ENCODE data around the gene DHRSX. TPM values are rescaled to one million over a fixed set of nuclear protein-coding genes. Genes with fewer than 3 reads are reported as not detected.

The DHRSX gene
- total RNA-seq, 2 donors from 2014 or later: 36.5 to 45.4 TPM

DNA sequence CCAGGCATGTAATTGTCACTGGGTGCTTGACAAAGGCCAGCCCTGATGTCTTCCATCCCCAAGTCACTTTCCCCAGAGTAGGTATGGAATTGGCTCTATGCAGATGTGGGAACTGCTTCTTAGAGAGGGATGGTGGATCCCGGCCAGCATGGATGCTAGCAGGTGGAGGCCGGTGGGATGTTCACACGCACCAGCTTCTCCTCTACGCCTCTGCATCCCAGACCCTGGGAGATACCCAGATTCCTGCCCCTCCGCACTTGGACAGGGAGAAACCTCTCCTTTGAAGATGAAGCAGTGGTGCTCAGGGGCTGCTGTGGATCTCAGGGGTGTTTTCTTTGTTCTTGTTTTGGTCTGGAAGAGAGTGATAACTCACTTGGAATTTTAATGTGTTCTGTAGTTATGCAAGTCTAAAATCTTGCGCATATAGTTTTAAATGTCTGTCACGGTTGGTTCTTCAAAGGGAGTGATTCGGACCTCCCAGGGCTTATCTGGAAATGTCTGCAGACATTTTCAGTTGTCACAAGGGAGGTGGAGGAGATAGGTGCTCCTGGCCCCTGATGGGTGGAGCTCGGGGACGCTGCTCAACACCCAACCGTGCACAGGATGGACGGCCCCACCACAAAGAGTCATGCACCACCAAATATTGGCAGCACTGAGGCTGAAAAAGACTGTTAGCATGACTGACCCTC, 308.0 kb downstream of the DHRSX start:
- Mint-ChIP-seq H3K4me3 (no peak overlapping the region), H3K9me3 (peaks cover 11% of the 10 kb centered on the region), H3K27me3 (ENCODE audit: insufficient read depth) (no peaks in the 10 kb centered on the region), H3K36me3 (ENCODE audit: low read depth) (peaks cover 7% of the 10 kb centered on the region), H3K4me1 (peaks cover 19% of the 10 kb centered on the region), H3K27ac (no peak overlapping the region)
- WGBS, 2 experiments (ENCODE audit: insufficient coverage in 1 of 2, insufficient read length in 1 of 2): 81 to 83% methylated on average over 11 to 12 of the region's 12 CpGs
- Histone ChIP-seq H3K27me3 (ENCODE audit: control insufficient read depth, insufficient read depth, low read length, poor library complexity, severe bottlenecking) (no peaks in the 10 kb centered on the region), H3K36me3 (ENCODE audit: control insufficient read depth, insufficient read depth, low read length) (no peaks in the 10 kb centered on the region), H3K27ac (ENCODE audit: low read depth, low read length) (no peak overlapping the region), H3K4me3 (ENCODE audit: low read length) (no peak overlapping the region), H3K9ac (ENCODE audit: extremely low read depth, low read length, poor library complexity, severe bottlenecking) (no peak overlapping the region), H3K4me1 (ENCODE audit: control insufficient read depth, insufficient read depth, low read length) (no peaks in the 10 kb centered on the region), H3K9me3 (ENCODE audit: control insufficient read depth, low read length) (no peaks in the 10 kb centered on the region)
- TF ChIP-seq, protein P1, sequence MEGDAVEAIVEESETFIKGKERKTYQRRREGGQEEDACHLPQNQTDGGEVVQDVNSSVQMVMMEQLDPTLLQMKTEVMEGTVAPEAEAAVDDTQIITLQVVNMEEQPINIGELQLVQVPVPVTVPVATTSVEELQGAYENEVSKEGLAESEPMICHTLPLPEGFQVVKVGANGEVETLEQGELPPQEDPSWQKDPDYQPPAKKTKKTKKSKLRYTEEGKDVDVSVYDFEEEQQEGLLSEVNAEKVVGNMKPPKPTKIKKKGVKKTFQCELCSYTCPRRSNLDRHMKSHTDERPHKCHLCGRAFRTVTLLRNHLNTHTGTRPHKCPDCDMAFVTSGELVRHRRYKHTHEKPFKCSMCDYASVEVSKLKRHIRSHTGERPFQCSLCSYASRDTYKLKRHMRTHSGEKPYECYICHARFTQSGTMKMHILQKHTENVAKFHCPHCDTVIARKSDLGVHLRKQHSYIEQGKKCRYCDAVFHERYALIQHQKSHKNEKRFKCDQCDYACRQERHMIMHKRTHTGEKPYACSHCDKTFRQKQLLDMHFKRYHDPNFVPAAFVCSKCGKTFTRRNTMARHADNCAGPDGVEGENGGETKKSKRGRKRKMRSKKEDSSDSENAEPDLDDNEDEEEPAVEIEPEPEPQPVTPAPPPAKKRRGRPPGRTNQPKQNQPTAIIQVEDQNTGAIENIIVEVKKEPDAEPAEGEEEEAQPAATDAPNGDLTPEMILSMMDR (conservative IDR thresholded peaks at IDR 0.05): no peak
- DNase-seq: peak; percentile 57

DNA sequence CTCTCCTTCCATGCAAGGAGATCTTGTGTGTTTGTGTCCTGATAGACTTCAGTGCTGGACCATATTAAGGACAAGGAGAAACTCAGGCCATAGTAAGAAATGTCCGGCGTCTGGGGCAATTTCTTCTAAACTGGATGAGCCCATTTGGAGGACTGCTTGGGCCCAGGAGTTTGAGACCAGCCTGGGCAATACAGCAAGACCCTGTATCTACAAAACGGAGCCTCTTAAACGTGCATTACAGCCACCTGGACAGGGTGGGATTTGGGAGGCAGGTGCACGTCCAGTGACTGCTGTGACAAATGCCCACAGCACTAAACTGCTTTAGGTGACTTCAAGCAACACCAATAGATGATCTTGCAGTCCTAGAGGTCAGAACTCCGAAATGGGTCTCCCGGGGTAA, 311.9 kb downstream of the DHRSX start:
- peak overlapping the region; percentile 49 for H3K4me3 Mint-ChIP-seq
- WGBS, 2 experiments (ENCODE audit: insufficient coverage in 1 of 2, insufficient read length in 1 of 2): 86 to 88% methylated on average over 4 to 7 of the region's 7 CpGs
- no peaks in the 10 kb centered on the region for H3K4me1 ChIP-seq (ENCODE audit: control insufficient read depth, insufficient read depth, low read length)
- DNase-seq: no peak
- no peak overlapping the region for H3K27ac Mint-ChIP-seq
- TF ChIP-seq, protein P1 (conservative IDR thresholded peaks at IDR 0.05): no peak
- peaks cover 14% of the 10 kb centered on the region for H3K9me3 ChIP-seq (ENCODE audit: control insufficient read depth, low read length)
- no peak overlapping the region for H3K27ac ChIP-seq (ENCODE audit: low read depth, low read length)
- peak overlapping the region; percentile 66 for H3K4me3 ChIP-seq (ENCODE audit: low read length)
- no peak overlapping the region for H3K9ac ChIP-seq (ENCODE audit: extremely low read depth, low read length, poor library complexity, severe bottlenecking)
- no peaks in the 10 kb centered on the region for H3K36me3 ChIP-seq (ENCODE audit: control insufficient read depth, insufficient read depth, low read length)
- peaks cover 18% of the 10 kb centered on the region for H3K9me3 Mint-ChIP-seq
- H3K36me3 Mint-ChIP-seq (ENCODE audit: low read depth): peaks cover 7% of the 10 kb centered on the region
- H3K27me3 Mint-ChIP-seq (ENCODE audit: insufficient read depth): no peaks in the 10 kb centered on the region
- peaks cover 21% of the 10 kb centered on the region for H3K4me1 Mint-ChIP-seq
- H3K27me3 ChIP-seq (ENCODE audit: control insufficient read depth, insufficient read depth, low read length, poor library complexity, severe bottlenecking): no peaks in the 10 kb centered on the region

DNA sequence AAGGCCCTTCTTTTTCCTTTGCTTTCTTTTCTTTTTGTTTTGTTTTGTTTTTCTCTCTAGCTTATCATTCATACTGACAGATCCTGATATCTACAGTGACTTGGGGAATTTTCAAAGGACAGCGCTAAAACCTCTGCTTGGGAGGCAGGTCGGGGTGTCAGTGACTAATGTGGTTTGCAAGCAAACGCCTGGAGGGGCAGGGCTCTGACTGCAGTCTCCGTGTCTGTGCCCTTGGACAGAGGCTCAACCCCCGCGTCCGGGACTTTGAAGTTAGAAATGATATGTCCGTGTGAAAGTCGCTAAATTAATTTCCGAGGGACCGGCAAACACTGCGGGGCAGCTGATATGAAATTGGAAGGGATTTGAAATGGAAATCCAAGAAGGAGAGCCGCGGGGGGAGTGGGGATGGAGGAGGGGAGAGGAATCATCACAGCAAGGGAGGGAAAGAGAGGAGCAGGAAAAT, 312.4 kb downstream of the DHRSX start:
- H3K4me3 Mint-ChIP-seq: peak overlapping the region; percentile 49
- H3K27ac Mint-ChIP-seq: no peak overlapping the region
- peak overlapping the region; percentile 66 for H3K4me3 ChIP-seq (ENCODE audit: low read length)
- peaks cover 7% of the 10 kb centered on the region for H3K36me3 Mint-ChIP-seq (ENCODE audit: low read depth)
- peak overlapping the region; percentile 29 for H3K27ac ChIP-seq (ENCODE audit: low read depth, low read length)
- H3K4me1 ChIP-seq (ENCODE audit: control insufficient read depth, insufficient read depth, low read length): no peaks in the 10 kb centered on the region
- 15 to 24% methylated on average over 7 to 14 of the region's 14 CpGs for WGBS, 2 experiments (ENCODE audit: insufficient coverage in 1 of 2, insufficient read length in 1 of 2)
- peaks cover 23% of the 10 kb centered on the region for H3K4me1 Mint-ChIP-seq
- TF ChIP-seq, protein P1 (conservative IDR thresholded peaks at IDR 0.05): no peak
- DNase-seq: peak; percentile 70
- no peaks in the 10 kb centered on the region for H3K27me3 Mint-ChIP-seq (ENCODE audit: insufficient read depth)
- H3K27me3 ChIP-seq (ENCODE audit: control insufficient read depth, insufficient read depth, low read length, poor library complexity, severe bottlenecking): no peaks in the 10 kb centered on the region
- peaks cover 18% of the 10 kb centered on the region for H3K9me3 Mint-ChIP-seq
- H3K36me3 ChIP-seq (ENCODE audit: control insufficient read depth, insufficient read depth, low read length): no peaks in the 10 kb centered on the region
- H3K9me3 ChIP-seq (ENCODE audit: control insufficient read depth, low read length): peaks cover 17% of the 10 kb centered on the region
- H3K9ac ChIP-seq (ENCODE audit: extremely low read depth, low read length, poor library complexity, severe bottlenecking): no peak overlapping the region

Measured in endodermal cell (in vitro differentiated cells).